GM19324 (cell line): Measurements from ENCODE around the gene SLC25A27.
"Not testable (repeated sequence)": the region's sequence is repeated elsewhere in the genome, so short reads cannot be mapped to it uniquely, and the experiment has no call there.

Experiments used
- ATAC-seq: cut with Tn5 transposase; IDR thresholded peaks from one replicate; pipeline ENCODE4 v1.9.1; 2021; ENCODE audit warnings: mild to moderate bottlenecking, moderate library complexity; ENCODE audit not compliant: unreplicated experiment, low FRiP score

Gene SLC25A27, protein sequence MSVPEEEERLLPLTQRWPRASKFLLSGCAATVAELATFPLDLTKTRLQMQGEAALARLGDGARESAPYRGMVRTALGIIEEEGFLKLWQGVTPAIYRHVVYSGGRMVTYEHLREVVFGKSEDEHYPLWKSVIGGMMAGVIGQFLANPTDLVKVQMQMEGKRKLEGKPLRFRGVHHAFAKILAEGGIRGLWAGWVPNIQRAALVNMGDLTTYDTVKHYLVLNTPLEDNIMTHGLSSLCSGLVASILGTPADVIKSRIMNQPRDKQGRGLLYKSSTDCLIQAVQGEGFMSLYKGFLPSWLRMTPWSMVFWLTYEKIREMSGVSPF

DNA sequence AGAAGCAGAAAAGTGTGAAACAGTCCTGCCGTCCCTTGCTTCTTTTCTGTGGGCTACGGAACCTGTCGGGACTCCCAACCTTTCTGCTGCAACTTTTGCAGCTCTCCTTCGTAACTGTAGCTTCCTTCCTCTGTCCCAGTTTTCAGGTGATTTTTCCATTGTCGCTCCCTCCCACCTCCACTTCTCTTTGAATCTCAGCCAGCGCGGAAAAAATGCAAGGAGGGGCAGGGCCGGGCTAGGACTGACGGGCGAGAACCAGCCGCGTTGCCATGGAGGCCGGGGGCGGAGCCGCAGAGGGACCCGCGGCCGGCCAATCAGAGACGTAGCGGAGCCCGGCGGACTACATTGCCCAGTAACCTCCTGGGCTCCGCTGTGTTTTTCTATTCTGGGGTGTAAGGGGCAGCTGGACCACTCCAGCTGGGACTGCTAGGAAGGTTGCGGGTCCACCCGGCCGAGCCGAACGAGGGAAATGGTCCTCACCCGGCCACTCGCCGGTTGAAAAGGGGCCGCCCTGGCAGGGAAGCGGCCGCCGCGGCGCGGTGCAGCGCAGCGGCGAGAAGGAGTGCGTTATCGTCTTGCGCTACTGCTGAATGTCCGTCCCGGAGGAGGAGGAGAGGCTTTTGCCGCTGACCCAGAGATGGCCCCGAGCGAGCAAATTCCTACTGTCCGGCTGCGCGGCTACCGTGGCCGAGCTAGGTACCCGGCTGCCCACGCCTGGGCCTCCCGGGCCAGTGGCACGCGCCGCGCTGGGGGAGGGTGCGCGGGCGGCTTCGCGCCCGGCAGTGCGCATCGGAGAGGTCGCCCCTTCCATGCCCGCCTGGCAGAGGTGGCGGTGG, at the start of gene SLC25A27, which contains the start of gene CYP39A1:
SLC25A27 (plus strand) TSS at position 373 of the 836 bp plus-strand sequence; CDS start at position 591, 218 bp downstream.
CYP39A1 (minus strand) TSS at position 216 of the 836 bp plus-strand sequence. CDS start 236 bp downstream, outside the sequence.
- peak; percentile 100 for ATAC-seq

DNA sequence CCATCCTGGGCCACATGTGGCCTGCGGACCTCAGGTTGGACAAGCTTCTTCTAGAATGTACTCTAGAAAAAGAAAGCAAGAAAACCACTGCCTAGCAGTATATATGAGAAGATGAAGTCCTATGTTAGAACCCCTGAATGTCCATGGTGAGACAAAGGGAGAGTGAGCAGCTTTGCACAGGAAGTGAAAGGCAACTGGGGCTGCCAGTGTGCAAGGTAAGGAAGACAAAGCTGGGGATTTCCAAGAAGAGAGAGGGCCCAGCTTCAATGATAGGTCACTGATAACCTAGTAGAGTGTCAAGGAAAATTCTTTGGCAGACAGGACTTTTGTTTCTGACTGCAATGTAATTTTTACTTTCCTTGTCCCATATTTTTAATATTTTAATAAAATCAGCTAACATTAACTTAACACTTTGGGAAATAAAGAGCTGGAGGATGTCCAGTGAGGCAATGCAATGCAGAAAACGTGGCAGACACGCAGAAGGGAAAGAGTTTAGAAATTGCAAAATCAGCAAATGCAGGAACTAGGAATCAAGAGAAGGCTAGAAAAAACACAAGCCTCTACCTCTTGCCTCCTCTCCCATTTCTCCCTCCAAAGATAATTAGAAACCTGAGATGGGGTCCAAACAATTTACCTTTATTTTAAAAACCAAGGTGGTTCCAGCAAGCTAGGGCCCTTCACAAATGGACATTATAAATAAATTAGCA, 47.5 kb upstream of the SLC25A27 start:
- ATAC-seq = no peak

DNA sequence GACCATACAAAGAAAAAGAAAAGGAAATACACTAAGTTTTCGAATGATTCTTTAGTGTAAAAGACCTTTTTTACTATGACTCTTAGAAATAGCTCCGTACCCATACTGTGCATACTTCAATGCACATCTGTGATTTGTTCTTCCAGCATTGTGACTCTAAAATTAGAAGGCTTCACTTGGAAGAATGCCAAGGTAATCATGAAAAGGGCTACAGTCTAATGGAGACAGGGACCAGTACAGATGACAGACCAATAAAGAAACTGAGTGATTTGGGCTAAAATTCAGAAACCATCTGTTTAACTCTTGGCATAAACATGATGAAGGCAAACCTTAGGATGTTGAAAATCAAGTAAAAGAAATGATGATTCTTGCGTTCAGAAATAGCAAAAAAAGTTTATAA, 46.4 kb upstream of the SLC25A27 start:
- ATAC-seq = no peak

DNA sequence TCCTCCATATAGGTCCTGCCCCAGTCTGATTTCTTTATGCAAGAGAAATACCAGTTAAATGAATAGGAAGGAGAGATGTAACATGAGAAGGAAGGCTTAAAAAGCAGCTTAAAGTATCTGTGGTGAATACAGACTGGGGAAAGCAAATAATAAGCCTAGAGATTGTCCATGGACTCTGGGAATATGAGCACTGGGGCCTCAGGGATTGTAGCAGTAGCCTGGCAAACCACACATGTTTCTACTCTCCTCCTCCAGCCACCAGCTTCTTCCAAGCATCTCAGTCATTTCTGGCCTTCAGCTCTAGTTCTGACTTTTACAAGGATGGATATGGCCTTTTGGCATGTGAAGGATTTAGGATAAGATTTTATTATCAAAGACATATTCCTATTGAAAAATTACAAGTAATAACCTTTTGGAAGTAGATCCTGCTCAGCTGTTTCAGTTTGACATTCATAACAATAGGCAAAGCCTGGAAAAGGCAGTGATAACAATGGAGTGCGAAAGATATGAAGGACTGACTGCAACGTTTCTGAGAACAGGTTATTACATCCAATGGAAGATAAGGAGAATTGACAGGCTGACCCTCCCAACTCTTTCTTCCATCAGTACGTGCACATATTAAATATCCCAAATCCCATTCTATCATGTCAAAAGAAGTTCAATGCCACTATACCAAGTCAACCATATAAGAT, 41.8 kb upstream of the SLC25A27 start:
- ATAC-seq = no peak

DNA sequence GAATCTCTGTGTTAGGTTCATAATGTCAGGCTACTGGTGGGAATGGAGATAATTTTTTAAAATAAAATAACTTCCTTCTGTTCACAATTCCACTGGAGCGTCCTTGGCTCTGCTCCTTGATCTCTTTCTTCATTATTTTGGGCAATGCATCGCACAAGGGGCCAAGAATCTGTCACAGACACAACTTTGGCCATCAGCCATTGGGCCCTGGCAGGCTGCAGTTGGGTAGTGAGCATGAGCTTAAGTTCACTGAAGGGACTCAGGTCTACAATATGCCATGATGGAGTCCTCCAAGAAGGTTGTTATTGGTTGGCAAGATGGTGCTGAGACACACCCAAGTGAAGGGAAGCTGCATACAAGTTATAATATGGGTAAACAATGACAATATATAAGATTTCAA, 40.1 kb upstream of the SLC25A27 start:
- no peak for ATAC-seq

DNA sequence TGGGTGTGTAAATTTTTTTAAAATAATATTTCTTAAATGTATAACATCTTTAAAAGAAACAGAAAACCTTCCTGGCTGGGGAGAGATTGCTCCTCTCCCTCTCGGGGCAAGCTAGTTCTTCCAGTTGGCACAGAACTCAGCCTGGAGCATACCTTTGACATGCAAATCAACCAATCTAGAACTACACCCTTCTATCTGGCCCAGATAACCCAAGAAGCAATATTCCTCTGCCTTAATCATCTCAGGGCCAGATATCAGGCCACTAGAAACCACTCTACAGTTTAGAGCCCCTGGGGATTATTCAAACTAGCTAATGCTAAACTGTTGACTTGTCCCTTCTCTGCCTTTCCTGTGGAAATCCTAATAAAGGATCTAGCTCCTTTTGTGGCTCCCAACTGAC, 34.0 kb upstream of the SLC25A27 start:
- ATAC-seq = no peak

DNA sequence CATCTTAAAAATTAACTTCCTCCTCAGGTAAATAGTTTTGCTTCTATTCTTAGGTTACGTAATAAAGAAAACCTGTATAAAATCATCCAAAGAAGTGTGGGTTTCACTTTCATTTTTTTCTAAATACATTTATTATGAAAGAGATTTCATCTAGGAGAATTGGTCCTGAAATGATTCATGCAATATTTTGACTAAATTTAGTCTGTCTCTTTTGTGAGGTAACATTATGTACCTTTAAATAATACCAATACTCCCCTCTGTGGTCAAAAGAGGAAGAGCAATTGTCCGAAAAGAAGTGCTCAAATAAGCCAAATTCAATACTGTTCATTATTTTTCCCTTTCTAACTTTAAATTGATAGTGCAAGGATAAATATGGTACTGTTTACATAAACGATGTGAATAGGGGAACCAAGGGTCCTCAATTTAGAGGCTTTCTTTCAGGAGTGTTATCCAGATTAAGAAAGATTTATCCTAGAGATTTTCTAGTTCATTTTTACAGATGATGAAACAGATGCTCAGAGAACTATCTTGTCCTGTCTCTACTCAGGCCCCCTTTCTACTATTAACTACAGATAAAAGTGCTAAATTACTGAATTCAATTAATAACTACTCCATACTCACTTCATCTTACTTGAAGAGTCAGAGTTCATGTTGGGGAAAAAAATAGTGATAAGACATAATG, 26.4 kb upstream of the SLC25A27 start:
- ATAC-seq = no peak

DNA sequence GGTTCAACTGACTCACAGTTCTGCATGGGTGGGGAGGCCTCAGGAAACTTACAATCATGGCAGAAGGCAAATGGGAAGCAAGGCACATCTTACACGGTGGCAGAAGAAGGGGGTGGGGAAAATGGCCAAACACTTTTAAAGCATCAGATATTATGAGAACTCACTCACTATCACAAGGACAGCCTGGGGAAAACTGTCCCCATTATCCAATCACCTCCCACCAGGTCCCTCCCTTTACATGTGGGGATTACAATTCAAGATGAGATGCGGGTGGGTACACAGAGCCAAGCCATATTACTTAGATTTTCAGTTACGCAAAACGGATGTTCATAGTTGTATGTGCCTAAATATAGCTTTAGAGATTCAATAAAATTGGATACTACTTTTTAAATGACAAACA, 25.8 kb upstream of the SLC25A27 start:
- ATAC-seq = no peak

DNA sequence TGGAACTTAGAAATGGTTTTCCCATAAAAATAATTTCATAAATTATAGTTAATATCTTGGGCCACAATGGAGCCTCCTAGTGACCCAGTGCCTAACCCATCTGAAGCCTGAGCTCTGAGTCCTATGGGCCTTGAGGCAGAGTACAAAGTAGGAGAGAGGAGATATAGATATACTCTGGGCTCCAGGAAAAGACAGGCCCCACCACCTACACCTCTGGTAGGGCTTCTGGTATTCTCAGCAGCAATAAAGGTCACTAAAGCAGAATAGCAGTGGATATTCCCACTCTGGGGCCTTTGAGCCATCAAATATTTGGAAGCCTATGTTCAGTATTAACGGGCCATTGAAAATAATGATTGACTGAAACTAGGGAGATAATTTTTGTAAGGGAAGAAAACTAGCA, 24.3 kb upstream of the SLC25A27 start:
- ATAC-seq = no peak

DNA sequence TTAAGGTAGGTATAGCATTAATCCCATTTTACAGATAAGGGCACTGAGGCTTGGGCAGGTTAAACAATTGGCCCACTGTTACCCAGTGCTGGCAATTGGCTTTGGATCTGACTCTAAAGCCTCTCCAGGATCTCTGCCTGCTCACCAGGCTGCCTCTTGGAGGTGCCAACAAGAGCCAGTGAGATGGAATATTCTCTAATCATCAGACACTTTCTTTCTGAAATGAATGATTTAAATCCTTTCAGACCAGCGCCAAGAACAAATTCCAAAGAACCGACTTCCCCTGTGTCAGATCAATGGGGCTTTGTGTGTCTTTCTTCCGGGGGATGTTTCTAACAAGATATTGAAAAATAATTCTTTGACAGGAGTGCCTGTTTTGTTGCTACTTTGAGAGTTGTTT, 23.8 kb upstream of the SLC25A27 start:
- no peak for ATAC-seq

DNA sequence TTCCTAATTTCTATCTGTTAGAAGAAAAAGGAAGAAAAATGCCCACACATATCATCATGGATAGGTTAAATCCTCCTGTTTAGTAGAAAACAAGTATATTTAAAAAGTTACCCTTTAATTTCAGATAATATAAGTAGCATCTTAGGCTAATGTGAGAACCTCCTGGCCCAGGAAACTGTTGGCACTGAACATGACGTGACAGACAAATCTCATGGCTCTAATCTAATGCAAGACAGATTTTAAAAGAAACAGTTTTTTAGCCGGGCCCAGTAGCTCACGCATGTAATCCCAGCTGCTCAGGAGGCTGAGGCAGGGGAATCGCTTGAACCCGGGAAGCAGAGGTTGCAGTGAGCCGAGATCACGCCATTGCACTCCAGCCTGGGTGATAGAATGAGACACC, 23.1 kb upstream of the SLC25A27 start:
- ATAC-seq = no peak

DNA sequence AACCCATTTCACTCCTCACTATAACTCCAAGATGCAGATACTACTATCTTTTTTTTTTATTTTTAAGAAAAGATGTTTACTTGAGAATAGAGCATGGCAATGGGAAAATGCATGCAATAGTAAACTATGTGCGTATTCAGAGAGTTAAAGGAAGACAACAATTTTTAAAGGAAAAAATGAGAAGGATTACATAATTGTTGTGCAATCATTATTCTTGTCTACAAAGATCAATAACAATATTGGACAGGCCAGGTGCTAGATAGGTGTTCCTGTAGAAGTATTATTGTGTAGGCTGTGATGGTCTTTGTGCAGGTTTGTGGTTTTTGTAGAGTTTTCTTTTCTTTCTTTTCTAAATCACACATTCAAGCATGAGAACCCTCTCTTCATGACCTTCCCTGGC, 20.7 kb upstream of the SLC25A27 start:
- ATAC-seq = no peak

DNA sequence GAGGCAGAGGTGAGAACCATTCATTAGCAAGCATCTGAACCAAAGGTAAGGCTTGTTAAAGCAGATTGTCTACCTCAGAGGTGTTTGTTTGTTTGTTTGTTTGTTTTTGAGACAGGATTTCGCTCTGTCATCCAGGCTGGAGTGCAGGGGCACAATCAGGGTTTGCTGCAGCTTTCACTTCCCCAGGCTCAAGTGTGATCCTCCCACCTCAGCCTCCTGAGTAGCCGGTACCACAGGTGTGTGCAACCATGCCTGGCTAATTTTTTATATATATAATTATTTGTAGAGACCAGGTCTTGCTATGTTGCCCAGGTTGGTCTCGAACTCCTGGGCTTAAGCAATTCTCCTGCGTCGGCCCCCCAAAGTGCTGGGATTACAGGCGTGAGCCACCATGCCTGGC, 17.3 kb upstream of the SLC25A27 start:
- no peak for ATAC-seq

DNA sequence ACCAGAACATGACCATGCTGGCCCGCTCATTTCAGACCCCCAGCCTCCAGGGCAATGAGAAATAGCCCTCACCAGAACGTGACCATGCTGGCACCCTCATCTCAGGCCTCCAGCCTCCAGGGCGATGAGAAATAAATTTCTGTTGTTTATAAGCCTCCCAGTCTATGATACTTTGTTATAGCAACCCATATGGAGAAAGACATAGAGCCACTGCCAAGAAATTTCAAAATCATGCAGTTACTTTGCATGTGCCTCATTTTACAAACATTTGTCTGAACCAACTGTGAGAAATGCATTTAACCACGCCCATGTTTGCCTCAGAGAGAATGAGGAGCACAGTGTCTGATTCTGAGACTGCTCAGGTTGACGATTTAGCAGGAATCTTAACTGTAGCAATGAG, 15.6 kb upstream of the SLC25A27 start:
- no peak for ATAC-seq

DNA sequence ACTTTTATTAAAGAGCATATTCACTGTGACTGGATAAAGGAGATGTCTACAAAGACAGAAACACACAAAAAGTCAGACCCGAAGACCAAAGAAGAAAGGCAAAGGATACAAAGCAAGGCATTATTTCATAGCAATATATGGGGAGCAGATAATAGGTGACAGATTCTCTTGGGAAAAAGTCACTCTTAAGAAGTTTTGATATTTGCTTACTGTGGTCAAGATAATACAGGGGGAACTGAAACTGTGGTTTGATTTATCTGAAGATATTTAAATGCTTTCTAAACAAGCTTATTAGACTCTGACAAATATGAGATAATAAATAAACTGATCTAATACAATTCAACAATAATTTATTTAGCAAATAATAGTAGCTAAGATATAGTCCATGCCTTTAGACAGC, 14.8 kb upstream of the SLC25A27 start:
- ATAC-seq = no peak

DNA sequence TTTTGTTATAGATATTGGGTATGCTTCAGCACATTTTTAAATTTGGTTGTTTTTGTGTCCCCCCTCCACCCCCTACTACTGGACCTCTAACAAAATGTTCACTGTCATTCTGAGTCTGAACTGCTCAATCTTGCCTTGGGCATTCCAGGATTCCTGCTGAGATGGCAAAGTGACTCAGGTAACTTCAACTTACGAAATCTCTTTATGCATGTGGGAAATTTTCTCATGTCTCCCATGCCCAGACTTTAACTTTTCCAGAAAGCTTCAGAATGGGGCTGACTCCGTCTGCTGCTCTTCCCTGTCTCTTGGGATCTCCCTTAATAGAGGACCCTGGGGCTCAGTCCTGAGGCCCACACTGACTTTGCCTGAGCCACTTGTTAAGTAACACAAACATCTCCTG, 14.1 kb upstream of the SLC25A27 start:
- no peak for ATAC-seq

DNA sequence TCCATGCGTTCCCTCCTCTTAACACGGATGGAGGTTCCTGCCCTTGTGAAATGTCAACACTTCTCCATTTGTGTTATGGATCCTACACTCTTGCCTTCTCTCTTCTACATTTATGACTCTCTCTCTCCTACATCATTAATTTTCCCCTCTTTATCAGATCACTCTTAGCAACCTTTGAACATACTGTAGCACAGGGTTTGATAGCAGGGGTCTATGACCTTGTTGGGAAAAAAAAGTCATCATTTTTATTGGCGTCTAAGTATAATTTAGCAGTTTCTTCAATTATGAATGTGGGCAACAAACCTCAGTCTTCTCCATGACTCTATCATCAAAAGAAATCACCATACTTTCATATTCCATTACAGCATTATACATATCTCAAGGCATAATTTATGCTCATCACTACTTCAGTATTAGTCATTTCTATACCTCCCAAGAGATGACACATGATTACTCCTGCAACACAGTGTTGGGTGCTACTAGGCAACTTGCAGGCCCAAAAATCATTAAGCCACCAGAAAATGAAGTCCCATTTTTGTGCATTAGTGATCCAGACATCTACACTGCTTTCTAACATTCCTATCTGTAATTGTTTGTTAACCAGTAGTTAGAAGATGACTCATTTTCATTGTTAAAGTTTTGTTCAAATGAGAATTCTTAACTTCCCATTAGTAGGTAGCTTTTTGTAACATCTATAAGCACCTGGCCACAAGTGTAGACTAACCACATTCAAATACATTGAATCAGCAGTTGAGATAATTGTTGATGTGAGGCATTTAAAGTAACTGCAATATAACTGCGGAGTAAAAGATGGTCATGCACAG, 9.6 kb upstream of the SLC25A27 start:
- ATAC-seq = no peak

DNA sequence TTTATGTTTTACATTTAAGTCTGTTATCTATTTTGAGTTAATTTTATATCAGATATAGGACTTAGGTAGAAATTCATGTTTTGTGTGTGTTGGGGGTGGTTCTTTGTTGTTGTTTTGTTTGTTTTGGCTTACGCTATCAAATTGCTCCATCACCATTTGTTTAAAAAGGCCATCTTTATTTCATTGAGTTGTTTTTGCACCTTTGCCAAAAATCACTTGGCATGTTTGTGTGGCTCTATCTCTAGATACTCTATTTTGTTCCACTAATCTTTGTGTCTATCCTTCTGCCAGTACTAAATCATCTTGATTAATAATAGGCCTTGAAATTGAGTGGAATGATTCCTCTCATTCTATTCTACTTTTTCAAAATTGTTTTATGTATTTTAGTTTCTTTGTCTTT, 7.5 kb upstream of the SLC25A27 start:
- ATAC-seq = no peak

DNA sequence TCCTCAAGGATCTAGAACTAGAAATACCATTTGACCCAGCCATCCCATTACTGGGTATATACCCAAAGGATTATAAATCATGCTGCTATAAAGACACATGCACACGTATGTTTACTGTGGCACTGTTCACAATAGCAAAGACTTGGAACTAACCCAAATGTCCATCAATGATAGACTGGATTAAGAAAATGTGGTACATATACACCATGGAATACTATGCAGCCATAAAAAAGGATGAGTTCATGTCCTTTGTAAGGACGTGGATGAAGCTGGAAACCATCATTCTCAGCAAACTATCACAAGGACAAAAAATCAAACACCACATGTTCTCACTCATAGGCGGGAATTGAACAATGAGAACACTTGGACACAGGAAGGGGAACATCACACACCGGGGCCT, 4.7 kb upstream of the SLC25A27 start:
- not testable (repeated sequence) for ATAC-seq
